GM23248 (cell line): Measurements from ENCODE around the gene NRG4. TPM values are rescaled to one million over a fixed set of nuclear protein-coding genes. Genes with fewer than 3 reads are reported as not detected.

Source experiments
- DNase-seq: peaks from one replicate; pipeline ENCODE4 v3.0.0-alpha.2; 2015
- H2AFZ ChIP-seq: fragments of 200-600 bp; sonication (generic); 2 replicates; pipeline ENCODE4 v1.6.1; 2016; ENCODE audit warnings: antibody characterized with exemption
- H3F3A ChIP-seq: fragments of 200-600 bp; sonication (generic); 2 replicates; pipeline ENCODE4 v1.6.1; 2016; ENCODE audit warnings: mild to moderate bottlenecking, antibody characterized with exemption, mixed run types; ENCODE audit not compliant: insufficient read depth
- H3K27ac ChIP-seq: fragments of 200-600 bp; sonication (generic); 2 replicates; pipeline ENCODE4 v1.5.1; 2016; ENCODE audit warnings: mild to moderate bottlenecking
- H3K27me3 ChIP-seq: fragments of 200-600 bp; sonication (generic); replicated peaks from 2 replicates; pipeline ENCODE4 v1.6.1; 2016; ENCODE audit warnings: mild to moderate bottlenecking; ENCODE audit not compliant: insufficient read depth
- H3K36me3 ChIP-seq: fragments of 200-600 bp; sonication (generic); 2 replicates; pipeline ENCODE4 v1.6.1; 2016; ENCODE audit warnings: low read depth, mild to moderate bottlenecking
- H3K4me1 ChIP-seq: fragments of 200-600 bp; sonication (generic); 2 replicates; pipeline ENCODE4 v1.6.1; 2016; ENCODE audit warnings: mild to moderate bottlenecking; ENCODE audit not compliant: insufficient read depth
- H3K4me2 ChIP-seq: fragments of 200-600 bp; sonication (generic); one replicate; pipeline ENCODE4 v1.6.1; 2016; ENCODE audit warnings: mild to moderate bottlenecking; ENCODE audit not compliant: unreplicated experiment
- H3K4me3 ChIP-seq: fragments of 200-600 bp; sonication (generic); 2 replicates; pipeline ENCODE4 v1.5.1; 2016; ENCODE audit warnings: mild to moderate bottlenecking
- H3K79me2 ChIP-seq: fragments of 200-600 bp; sonication (generic); 2 replicates; pipeline ENCODE4 v1.6.1; 2016; ENCODE audit warnings: mild to moderate bottlenecking; ENCODE audit not compliant: insufficient read depth
- H3K9ac ChIP-seq: fragments of 200-600 bp; sonication (generic); 2 replicates; pipeline ENCODE4 v1.6.1; 2016; ENCODE audit warnings: mild to moderate bottlenecking
- H3K9me2 ChIP-seq: fragments of 200-600 bp; sonication (generic); 2 replicates; pipeline ENCODE4 v1.6.1; 2016; ENCODE audit warnings: mixed run types, mild to moderate bottlenecking, moderate library complexity; ENCODE audit not compliant: insufficient read depth
- H3K9me3 ChIP-seq: fragments of 200-600 bp; sonication (generic); one replicate; pipeline ENCODE4 v1.6.1; 2017; ENCODE audit warnings: low read depth
- H4K20me1 ChIP-seq: fragments of 200-600 bp; sonication (generic); 2 replicates; pipeline ENCODE4 v1.6.0; 2016; ENCODE audit not compliant: insufficient read depth
- EZH2 ChIP-seq: fragments of 200-600 bp; sonication (generic); IDR thresholded peaks from 2 replicates; pipeline ENCODE4 v1.6.1; 2018; ENCODE audit warnings: antibody characterized with exemption, mild to moderate bottlenecking; ENCODE audit not compliant: insufficient read depth, poor library complexity, severe bottlenecking
- EZH2phosphoT487 ChIP-seq: fragments of 200-600 bp; sonication (generic); IDR thresholded peaks from 2 replicates; pipeline ENCODE4 v1.6.1; 2018; ENCODE audit warnings: antibody characterized with exemption, moderate library complexity, mild to moderate bottlenecking, low read depth; ENCODE audit not compliant: insufficient read depth
- WGBS, 2 experiments: methylation state at CpG; one replicate each; pipeline ENCODE4 v1.1.6; 2015 to 2017; ENCODE audit warnings: low lambda C conversion rate in 2 of 2, low coverage in 1 of 2; ENCODE audit errors: missing lambda C conversion rate in 2 of 2; 5-methylcytosine and 5-hydroxymethylcytosine counted together
- in situ Hi-C: fragments of 300-500 bp; cut with MboI; formaldehyde crosslinking; loops from 2 replicates; pipeline ENCODE4 v1.15.0; 2020
- polyA plus RNA-seq: library from polyadenylated mRNA; unstranded; fragments of >200 nt; fragmentation: Nextera tagmentation; extraction: Ambion mirVana; gene quantifications from 2 replicates; pipeline ENCODE4 v1.2.1, GENCODE V29; 2016
- total RNA-seq: library from RNA; depleted of rRNA; stranded (reverse); fragments of >200 nt; shearing (Covaris generic); gene quantifications from 2 replicates; pipeline ENCODE4 v1.2.3, GENCODE V29; 2014

The NRG4 gene
- total and polyA plus RNA-seq, 2 experiments from 2014 or later: 0.11 TPM; not detected in 1

DNA sequence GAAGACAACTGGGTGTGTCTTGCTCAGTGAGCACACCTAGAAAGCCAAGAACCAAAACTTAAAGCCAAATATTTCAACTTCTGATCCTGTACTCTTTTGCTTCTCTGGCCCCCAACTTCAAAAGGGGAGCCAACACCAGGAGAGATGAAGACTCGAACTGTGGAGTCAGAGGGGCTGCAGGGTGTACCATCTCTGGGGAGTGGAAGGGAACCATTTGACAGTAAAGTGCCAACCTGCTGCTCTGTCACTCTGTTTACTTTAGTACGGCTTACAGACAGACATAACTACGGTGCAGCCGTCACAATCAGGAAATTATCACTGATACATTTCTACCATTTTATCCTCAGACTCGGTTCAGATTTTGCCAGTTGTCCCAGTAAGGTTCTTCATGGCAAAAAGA lies 107.0 kb downstream of the NRG4 start:
- Histone ChIP-seq H3K9ac (no peak overlapping the region), H3K4me2 (peak overlapping the region; percentile 6), H3K9me3 (no peaks in the 10 kb centered on the region), H3K9me2 (no peaks in the 10 kb centered on the region), H3K27me3 (no peaks in the 10 kb centered on the region), H3K4me3 (peak overlapping the region; percentile 89; the same call in 1 of the 2 replicates), H2AFZ (no peak overlapping the region), H4K20me1 (no peaks in the 10 kb centered on the region), H3F3A (peaks cover 24% of the 10 kb centered on the region), H3K27ac (no peak overlapping the region), H3K36me3 (0 out of 2 replicates have a peak, but pooled peaks cover 10% of the 10 kb centered on the region), H3K4me1 (peaks cover 9% of the 10 kb centered on the region), H3K79me2 (peaks cover 64% of the 10 kb centered on the region)
- WGBS, 2 experiments: 88 to 90% methylated on average over 5 of the region's 5 CpGs
- in situ Hi-C loops: no loop called here
- DNase-seq: no peak
- TF ChIP-seq EZH2 (no peak), EZH2phosphoT487 (no peak)

DNA sequence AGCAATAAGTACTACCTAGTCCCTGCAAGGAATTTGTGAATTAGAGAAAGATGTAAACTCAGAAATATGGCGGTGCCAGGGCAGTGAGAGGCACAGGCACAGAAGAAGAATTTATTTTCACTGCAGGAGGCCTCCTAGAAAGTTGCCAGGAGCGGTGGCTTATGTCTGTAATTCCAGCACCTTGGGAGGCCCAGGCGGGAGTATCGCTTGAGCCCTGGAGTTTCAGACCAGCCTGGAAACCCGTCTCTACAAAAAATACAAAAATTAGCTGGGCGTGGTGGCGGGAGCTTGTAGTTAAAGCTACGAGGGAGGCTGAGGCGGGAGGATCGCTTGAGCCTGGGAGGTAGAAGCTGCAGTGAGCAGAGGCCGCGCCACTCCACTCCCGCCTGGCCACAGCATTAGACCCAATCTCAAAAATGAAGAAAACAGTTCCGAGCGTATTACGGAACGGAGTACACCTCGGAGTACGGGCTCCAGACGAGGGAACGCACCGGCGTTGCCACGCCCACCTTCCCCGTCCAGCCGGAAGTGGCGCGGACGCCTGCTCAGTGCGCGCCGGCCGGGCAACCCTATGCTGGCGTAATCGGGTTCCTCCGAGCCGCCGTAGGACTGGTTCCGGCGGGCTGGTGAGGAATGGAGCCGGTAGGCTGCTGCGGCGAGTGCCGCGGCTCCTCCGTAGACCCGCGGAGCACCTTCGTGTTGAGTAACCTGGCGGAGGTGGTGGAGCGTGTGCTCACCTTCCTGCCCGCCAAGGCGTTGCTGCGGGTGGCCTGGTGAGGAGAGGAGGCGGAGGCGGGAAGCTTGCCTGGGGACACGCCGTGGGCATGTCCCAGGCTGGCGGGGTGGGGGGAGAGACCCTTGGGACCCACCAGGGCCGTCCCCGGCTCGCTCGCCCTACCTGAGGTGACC lies 108.6 kb downstream of the NRG4 start, which contains the start of gene FBXO22:
Gene FBXO22 (plus strand): TSS at position 548 of the 909 bp plus-strand sequence. CDS start 86 bp downstream, at position 634.
- H3K4me1 ChIP-seq: peaks cover 9% of the 10 kb centered on the region
- H3K9ac ChIP-seq: peak within 1 kb of the TSS; percentile 83
- H3K9me3 ChIP-seq: no peaks in the 10 kb centered on the region
- no peaks in the 10 kb centered on the region for H3K27me3 ChIP-seq
- peak within 1 kb of the TSS; percentile 89 for H3K4me3 ChIP-seq
- H3K9me2 ChIP-seq: no peaks in the 10 kb centered on the region
- H4K20me1 ChIP-seq: no peaks in the 10 kb centered on the region
- H2AFZ ChIP-seq: peak within 1 kb of the TSS; percentile 90
- H3K79me2 ChIP-seq: peaks cover 47% of the 10 kb centered on the region
- H3K27ac ChIP-seq: peak within 1 kb of the TSS; percentile 76
- peak; percentile 98 for DNase-seq
- H3F3A ChIP-seq: peaks cover 29% of the 10 kb centered on the region
- H3K36me3 ChIP-seq: 0 out of 2 replicates have a peak, but pooled peaks cover 12% of the 10 kb centered on the region
- 2% methylated on average over 50 to 63 of the region's 63 CpGs for WGBS, 2 experiments
- in situ Hi-C loops: no loop called here
- peak within 1 kb of the TSS; percentile 94 for H3K4me2 ChIP-seq
- TF ChIP-seq EZH2 (no peak), EZH2phosphoT487 (no peak)

DNA sequence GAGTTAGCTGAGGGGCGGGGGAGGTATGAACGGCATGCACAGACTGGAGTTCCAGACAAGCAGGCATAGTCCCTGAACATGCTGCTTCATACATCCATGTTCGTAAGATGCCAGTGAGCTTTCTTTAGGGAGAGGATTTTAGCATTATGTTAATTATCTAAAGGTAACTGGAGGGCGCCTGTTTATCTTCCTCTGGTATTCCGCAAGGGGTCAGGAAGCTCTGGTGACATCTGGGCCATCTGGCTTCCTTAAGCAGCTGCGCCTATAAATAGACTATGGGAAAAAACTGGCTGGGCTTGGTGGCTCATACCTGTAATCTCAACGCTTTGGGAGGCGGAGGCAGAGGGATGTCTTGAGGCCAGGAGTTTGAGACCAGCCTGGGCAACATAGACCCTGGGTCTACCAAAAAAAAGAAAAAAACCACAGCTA lies 110.1 kb downstream of the NRG4 start:
- no peak for DNase-seq
- H3K4me2 ChIP-seq: no peak overlapping the region
- TF ChIP-seq EZH2 (no peak), EZH2phosphoT487 (no peak)
- H3K4me3 ChIP-seq: no peak overlapping the region
- in situ Hi-C loops: no loop called here
- 66 to 71% methylated on average over 8 of the region's 8 CpGs for WGBS, 2 experiments
- no peaks in the 10 kb centered on the region for H3K9me3 ChIP-seq
- no peaks in the 10 kb centered on the region for H4K20me1 ChIP-seq
- H2AFZ ChIP-seq: no peak overlapping the region
- H3F3A ChIP-seq: peaks cover 29% of the 10 kb centered on the region
- 0 out of 2 replicates have a peak, but pooled peaks cover 12% of the 10 kb centered on the region for H3K36me3 ChIP-seq
- H3K9ac ChIP-seq: no peak overlapping the region
- no peaks in the 10 kb centered on the region for H3K9me2 ChIP-seq
- no peak overlapping the region for H3K27ac ChIP-seq
- H3K27me3 ChIP-seq: no peaks in the 10 kb centered on the region
- peaks cover 9% of the 10 kb centered on the region for H3K4me1 ChIP-seq
- peaks cover 33% of the 10 kb centered on the region for H3K79me2 ChIP-seq

DNA sequence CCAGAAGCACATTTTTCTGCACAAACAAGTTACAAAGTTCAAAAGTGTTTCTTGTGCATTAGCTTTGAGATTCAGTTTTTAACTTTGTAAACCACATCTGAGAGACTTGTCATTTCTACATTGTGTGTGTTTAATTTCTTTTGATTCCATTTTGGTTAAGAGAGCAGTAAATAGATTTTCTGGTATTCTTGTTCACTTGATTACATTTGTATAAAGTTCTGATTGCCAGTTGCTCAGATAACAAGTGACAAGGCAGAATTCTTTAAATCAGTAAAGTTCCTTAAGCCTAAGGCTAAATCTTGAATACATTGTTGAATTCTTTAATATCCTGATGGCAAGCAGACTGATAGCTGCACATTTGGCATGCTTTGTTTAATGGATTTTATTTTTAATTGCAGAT lies 111.6 kb downstream of the NRG4 start:
- Histone ChIP-seq H3K36me3 (0 out of 2 replicates have a peak, but pooled peaks cover 12% of the 10 kb centered on the region), H3K4me3 (no peak overlapping the region), H4K20me1 (no peaks in the 10 kb centered on the region), H3K27me3 (no peaks in the 10 kb centered on the region), H3K4me1 (peaks cover 9% of the 10 kb centered on the region), H3F3A (peaks cover 29% of the 10 kb centered on the region), H3K27ac (no peak overlapping the region), H3K4me2 (no peak overlapping the region), H3K9ac (no peak overlapping the region), H3K9me2 (no peaks in the 10 kb centered on the region), H2AFZ (no peak overlapping the region), H3K9me3 (no peaks in the 10 kb centered on the region), H3K79me2 (peaks cover 17% of the 10 kb centered on the region)
- DNase-seq: no peak
- TF ChIP-seq EZH2 (no peak), EZH2phosphoT487 (no peak)
- in situ Hi-C loops: no loop called here
